Fibroblast of lung (primary cell): ENCODE data around the gene DRAP1. TPM values are rescaled to one million over a fixed set of nuclear protein-coding genes. Genes with fewer than 3 reads are reported as not detected.

Source experiments
- DNase-seq, 2 donors: peaks; one replicate each; pipeline versions ENCODE4 v3.0.0 to v3.0.0-alpha.2; 2010; ENCODE audit warnings: low read depth in 2 of 2
- H2AFZ ChIP-seq: 2 replicates; pipeline ENCODE4 v1.5.1; 2012; ENCODE audit warnings: low read length, control low read depth, inconsistent platforms
- H3K27ac ChIP-seq: 2 replicates; pipeline ENCODE4 v1.5.1; 2011; ENCODE audit warnings: low read length, control low read depth; ENCODE audit not compliant: insufficient read depth
- H3K27me3 ChIP-seq: 2 replicates; pipeline ENCODE4 v1.5.1; 2011; ENCODE audit warnings: mild to moderate bottlenecking, low read length; ENCODE audit not compliant: control insufficient read depth, insufficient read depth
- H3K36me3 ChIP-seq: 2 replicates; pipeline ENCODE4 v1.5.1; 2011; ENCODE audit warnings: low read length; ENCODE audit not compliant: control insufficient read depth, insufficient read depth
- H3K4me1 ChIP-seq: 2 replicates; pipeline ENCODE4 v1.5.1; 2011; ENCODE audit warnings: low read length; ENCODE audit not compliant: control insufficient read depth, insufficient read depth; ENCODE audit errors: extremely low read depth
- H3K4me2 ChIP-seq: 2 replicates; pipeline ENCODE4 v1.5.1; 2011; ENCODE audit warnings: low read length, control low read depth; ENCODE audit not compliant: insufficient read depth; ENCODE audit errors: extremely low read depth
- H3K4me3 ChIP-seq, 4 experiments: fragments of 200-600 bp in 1 of 4; sonication (generic) in 1 of 4; replicated peaks in 1 of 4; 2 replicates each; pipeline ENCODE4 v1.5.1; 2011 to 2016; ENCODE audit warnings: low read length in 4 of 4, low read depth in 3 of 4, mild to moderate bottlenecking in 3 of 4, control low read depth in 2 of 4, inconsistent platforms in 1 of 4, mixed read lengths in 1 of 4; ENCODE audit not compliant: insufficient read depth in 1 of 4; ENCODE audit errors: control extremely low read depth in 1 of 4
- H3K79me2 ChIP-seq: 2 replicates; pipeline ENCODE4 v1.5.1; 2012; ENCODE audit warnings: mild to moderate bottlenecking, low read length, inconsistent platforms; ENCODE audit not compliant: control insufficient read depth, insufficient read depth
- H3K9ac ChIP-seq: 2 replicates; pipeline ENCODE4 v1.5.1; 2011; ENCODE audit warnings: mild to moderate bottlenecking, low read length, control low read depth; ENCODE audit not compliant: insufficient read depth
- H3K9me3 ChIP-seq: 2 replicates; pipeline ENCODE4 v1.5.1; 2012; ENCODE audit warnings: low read depth, low read length; ENCODE audit not compliant: control insufficient read depth, insufficient read depth
- H4K20me1 ChIP-seq: 2 replicates; pipeline ENCODE4 v1.5.1; 2011; ENCODE audit warnings: low read length; ENCODE audit not compliant: control insufficient read depth, insufficient read depth; ENCODE audit errors: extremely low read depth
- CTCF ChIP-seq, 2 donors: IDR thresholded peaks in 1 of 2; conservative IDR thresholded peaks in 1 of 2; 1 replicate in 1 of 2; 2 replicates in 1 of 2; pipeline ENCODE4 v1.5.1; 2011 to 2012; ENCODE audit warnings: low read length in 2 of 2, control low read depth in 1 of 2, inconsistent platforms in 1 of 2, low read depth in 1 of 2, mild to moderate bottlenecking in 1 of 2
- EZH2 ChIP-seq: IDR thresholded peaks from 2 replicates; pipeline ENCODE4 v1.5.1; 2012; ENCODE audit warnings: low read length, control low read depth, mild to moderate bottlenecking; ENCODE audit errors: missing control alignments
- polyA plus RNA-seq, 2 donors: library from polyadenylated mRNA; depleted of rRNA in 1 of 2; stranded (reverse) in 1 of 2; unstranded in 1 of 2; fragments of >200 nt; gene quantifications; 2 replicates each; pipeline ENCODE4 v1.2.1, GENCODE V29; 2011 to 2012; ENCODE audit warnings: missing spikeins in 1 of 2
- total RNA-seq: library from RNA; depleted of rRNA; stranded (reverse); fragments of >200 nt; gene quantifications from 2 replicates; pipeline ENCODE4 v1.2.1, GENCODE V29; 2014

Gene DRAP1
- total and polyA plus RNA-seq, 2 donors (not counting 1 experiment from before 2014, with no cell fraction given): 130 to 300 TPM

- no peak for DNase-seq
- TF ChIP-seq CTCF (conservative IDR thresholded peaks at IDR 0.05 in 1 of 2, IDR thresholded peaks at IDR 0.05 in 1 of 2; ENCODE audit: low read depth in 1 of 2, low read length in 2 of 2): no peak
- no peak for TF ChIP-seq EZH2
- Histone ChIP-seq H4K20me1 (no peaks in the 10 kb centered on the region), H3K9me3 (no peaks in the 10 kb centered on the region), H3K27me3 (no peaks in the 10 kb centered on the region), H3K4me3 (no peak overlapping the region), H3K9ac (no peak overlapping the region), H3K4me2 (no peak overlapping the region), H2AFZ (no peak overlapping the region), H3K27ac (no peak overlapping the region), H3K36me3 (no peaks in the 10 kb centered on the region), H3K4me1 (peaks cover 5% of the 10 kb centered on the region), H3K79me2 (no peaks in the 10 kb centered on the region)
Measured at GRCh38 chr11:65944191-65944590, 25.0 kb downstream of the DRAP1 start.

GRCh38 chr11:65944767-65945166 lies 25.5 kb downstream of the DRAP1 start:
- H3K4me3 ChIP-seq: no peak overlapping the region
- H3K36me3 ChIP-seq: no peaks in the 10 kb centered on the region
- H3K4me1 ChIP-seq: peaks cover 5% of the 10 kb centered on the region
- no peak overlapping the region for H3K4me2 ChIP-seq
- no peaks in the 10 kb centered on the region for H3K27me3 ChIP-seq
- H4K20me1 ChIP-seq: no peaks in the 10 kb centered on the region
- no peak overlapping the region for H3K9ac ChIP-seq
- H3K27ac ChIP-seq: no peak overlapping the region
- H3K9me3 ChIP-seq: no peaks in the 10 kb centered on the region
- H3K79me2 ChIP-seq: no peaks in the 10 kb centered on the region
- no peak for DNase-seq
- no peak overlapping the region for H2AFZ ChIP-seq
- TF ChIP-seq CTCF (conservative IDR thresholded peaks at IDR 0.05 in 1 of 2, IDR thresholded peaks at IDR 0.05 in 1 of 2; ENCODE audit: low read depth in 1 of 2, low read length in 2 of 2) (no peak), EZH2 (no peak)

DNA sequence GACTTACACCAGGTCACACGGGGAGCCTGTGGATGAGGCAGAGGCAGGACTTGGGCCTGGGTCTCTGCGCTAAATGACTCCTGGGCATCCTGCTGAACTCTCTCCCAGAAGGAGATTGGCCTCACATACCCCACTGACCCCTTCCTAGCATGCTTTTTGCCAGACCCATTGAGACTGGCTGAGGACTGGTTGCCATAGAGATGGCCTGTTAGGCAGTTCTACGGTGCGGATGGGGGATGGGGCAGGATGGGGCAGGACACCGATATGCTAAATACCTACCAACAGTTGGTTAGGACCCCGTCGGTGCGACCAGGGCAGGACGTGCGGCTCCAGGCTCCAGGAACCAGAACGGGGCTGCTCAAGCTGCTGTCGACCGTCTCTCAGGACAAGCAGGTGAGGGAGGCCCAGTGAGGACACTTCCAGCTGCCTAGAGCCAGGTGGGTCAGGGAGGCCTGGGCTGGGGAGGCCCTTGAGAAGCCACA lies 26.2 kb downstream of the DRAP1 start, which contains the start of gene TSGA10IP:
TSS of gene TSGA10IP (plus strand) at position 51 of the 482 bp plus-strand sequence. CDS start at position 247, 196 bp downstream.
- Histone ChIP-seq H3K4me3 (no peak within 1 kb of the TSS), H3K27me3 (no peaks in the 10 kb centered on the region), H4K20me1 (no peaks in the 10 kb centered on the region), H3K9me3 (no peaks in the 10 kb centered on the region), H2AFZ (no peak within 1 kb of the TSS), H3K4me1 (peaks cover 5% of the 10 kb centered on the region), H3K27ac (no peak within 1 kb of the TSS), H3K4me2 (no peak within 1 kb of the TSS), H3K36me3 (no peaks in the 10 kb centered on the region), H3K9ac (no peak within 1 kb of the TSS), H3K79me2 (no peaks in the 10 kb centered on the region)
- TF ChIP-seq EZH2 (no peak), CTCF (conservative IDR thresholded peaks at IDR 0.05 in 1 of 2, IDR thresholded peaks at IDR 0.05 in 1 of 2; ENCODE audit: low read depth in 1 of 2, low read length in 2 of 2) (no peak)
- DNase-seq: no peak
